NB4 (cell line): ENCODE measurements around the gene ZNF322.
"Not testable (repeated sequence)": the region's sequence is repeated elsewhere in the genome, so short reads cannot be mapped to it uniquely, and the experiment has no call there.

Experiments used
- CTCF ChIP-seq: IDR thresholded peaks from one replicate; pipeline ENCODE4 v1.5.1; 2012; ENCODE audit warnings: low read depth, low read length
- MAX ChIP-seq: IDR thresholded peaks from 2 replicates; pipeline ENCODE4 v1.6.1; 2011; ENCODE audit warnings: low read depth, low read length
- MYC ChIP-seq: IDR thresholded peaks from 2 replicates; pipeline ENCODE4 v1.6.1; 2011; ENCODE audit warnings: low read depth, low read length
- POLR2A ChIP-seq: IDR thresholded peaks from 2 replicates; pipeline ENCODE4 v1.6.1; 2011; ENCODE audit warnings: mild to moderate bottlenecking; ENCODE audit not compliant: insufficient read length; ENCODE audit errors: extremely low read depth

- not testable (repeated sequence) for TF ChIP-seq MAX, CTCF, POLR2A, MYC
Measured at GRCh38 chr6:26670003-26670402, 10.5 kb upstream of the ZNF322 start.
